NCI-H82 (cell line): Measurements from ENCODE around the gene TEX38.
"Not testable (repeated sequence)": the region's sequence is repeated elsewhere in the genome, so short reads cannot be mapped to it uniquely, and the experiment has no call there.

Experiments
- DNase-seq: peaks from one replicate; lab custom pipeline; 2025; lab: John Stamatoyannopoulos, UW

Gene TEX38

GRCh38 chr1:46655848-46656247 lies 15.8 kb upstream of the TEX38 start:
- DNase-seq, result no peak

DNA sequence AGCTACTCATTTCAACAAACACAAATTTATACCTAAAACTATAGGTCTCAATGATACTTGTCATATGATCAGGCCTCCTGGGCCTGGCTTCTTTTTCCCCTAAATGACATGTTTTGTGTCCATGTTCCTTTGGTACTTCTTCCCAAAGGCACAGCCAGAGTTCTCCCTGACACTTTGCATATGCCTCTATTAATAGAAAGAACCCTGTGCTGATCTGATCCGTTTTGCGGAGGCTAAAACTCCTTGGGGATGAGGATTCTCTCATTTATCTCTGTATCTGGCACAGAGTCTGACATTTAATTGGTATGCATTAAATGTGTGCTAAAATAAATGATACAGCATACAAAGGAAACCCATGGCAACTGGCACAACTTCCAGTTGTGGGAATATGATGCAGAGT lies 15.0 kb upstream of the TEX38 start:
- no peak for DNase-seq

GRCh38 chr1:46657775-46658174 lies 13.9 kb upstream of the TEX38 start:
- no peak for DNase-seq

GRCh38 chr1:46659307-46659870 lies 12.3 kb upstream of the TEX38 start:
- DNase-seq, result no peak

DNA sequence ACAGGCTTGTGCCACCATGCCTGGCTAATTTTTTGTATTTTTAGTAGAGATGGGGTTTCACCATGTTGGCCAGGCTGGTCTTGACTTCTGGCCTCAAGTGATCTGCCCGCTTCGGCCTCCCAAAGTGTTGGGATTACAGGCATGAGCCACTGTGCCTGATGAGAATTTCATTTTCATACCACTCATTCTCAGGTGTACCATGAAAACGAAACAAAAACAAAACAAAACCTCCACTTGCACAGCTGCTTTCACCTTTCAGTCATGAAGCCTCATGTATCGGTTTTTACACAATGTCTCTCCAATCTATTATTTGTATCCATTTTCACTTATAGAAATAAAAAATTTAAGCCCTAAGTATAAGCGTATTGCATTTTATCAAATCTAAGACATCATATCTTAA lies 11.5 kb upstream of the TEX38 start:
- not testable (repeated sequence) for DNase-seq

GRCh38 chr1:46662919-46663318 lies 8.7 kb upstream of the TEX38 start:
- DNase-seq, result not testable (repeated sequence)

GRCh38 chr1:46665983-46666382 lies 5.7 kb upstream of the TEX38 start:
- DNase-seq, result no peak

- peak; percentile 76 for DNase-seq
These were observed 3.6 kb upstream of the TEX38 start, which contains the start of gene ATPAF1 for GRCh38 chr1:46667782-46668760. TSS of gene ATPAF1 (minus strand) at chr1:46668364. CDS start at chr1:46668322, 42 bp downstream.

GRCh38 chr1:46670134-46670533 lies 1.5 kb upstream of the TEX38 start:
- DNase-seq, result no peak

DNA sequence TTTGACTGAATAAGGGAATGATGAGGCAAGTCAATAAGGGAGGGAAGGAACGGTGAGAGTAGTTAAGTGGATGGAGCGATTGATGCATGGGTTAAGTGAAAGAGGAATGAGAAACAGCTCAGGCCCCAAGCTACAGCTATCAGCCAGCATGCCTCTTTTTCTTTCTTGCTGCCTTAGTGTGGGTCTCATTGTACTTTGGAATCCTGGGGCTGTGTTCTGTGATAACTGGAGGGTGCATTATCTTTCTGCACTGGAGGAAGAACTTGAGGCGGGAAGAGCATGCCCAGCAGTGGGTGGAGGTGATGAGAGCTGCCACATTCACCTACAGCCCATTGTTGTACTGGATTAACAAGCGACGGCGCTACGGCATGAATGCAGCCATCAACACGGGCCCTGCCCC lies 1.0 kb downstream of the TEX38 start:
- no peak for DNase-seq

DNA sequence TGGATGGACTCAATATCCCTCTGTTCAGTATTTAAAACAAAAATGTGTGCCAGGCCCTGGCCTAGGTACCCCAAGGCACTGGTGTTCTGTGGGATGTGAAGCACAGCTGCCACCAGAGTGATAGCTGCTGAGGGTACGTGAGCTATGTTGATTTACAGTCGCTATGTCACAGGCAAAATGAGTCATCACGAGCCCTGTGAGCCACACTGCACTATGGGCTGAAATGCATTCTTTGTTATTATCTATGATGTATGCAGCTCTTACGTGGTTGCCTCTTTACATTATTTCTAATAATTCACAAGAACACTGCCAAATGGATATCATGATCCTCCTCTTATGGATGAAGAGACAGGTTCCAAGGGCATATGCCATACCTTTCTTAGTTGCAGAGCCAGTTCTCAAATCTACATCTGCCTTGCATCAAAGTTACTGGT lies 2.1 kb downstream of the TEX38 start:
- no peak for DNase-seq

DNA sequence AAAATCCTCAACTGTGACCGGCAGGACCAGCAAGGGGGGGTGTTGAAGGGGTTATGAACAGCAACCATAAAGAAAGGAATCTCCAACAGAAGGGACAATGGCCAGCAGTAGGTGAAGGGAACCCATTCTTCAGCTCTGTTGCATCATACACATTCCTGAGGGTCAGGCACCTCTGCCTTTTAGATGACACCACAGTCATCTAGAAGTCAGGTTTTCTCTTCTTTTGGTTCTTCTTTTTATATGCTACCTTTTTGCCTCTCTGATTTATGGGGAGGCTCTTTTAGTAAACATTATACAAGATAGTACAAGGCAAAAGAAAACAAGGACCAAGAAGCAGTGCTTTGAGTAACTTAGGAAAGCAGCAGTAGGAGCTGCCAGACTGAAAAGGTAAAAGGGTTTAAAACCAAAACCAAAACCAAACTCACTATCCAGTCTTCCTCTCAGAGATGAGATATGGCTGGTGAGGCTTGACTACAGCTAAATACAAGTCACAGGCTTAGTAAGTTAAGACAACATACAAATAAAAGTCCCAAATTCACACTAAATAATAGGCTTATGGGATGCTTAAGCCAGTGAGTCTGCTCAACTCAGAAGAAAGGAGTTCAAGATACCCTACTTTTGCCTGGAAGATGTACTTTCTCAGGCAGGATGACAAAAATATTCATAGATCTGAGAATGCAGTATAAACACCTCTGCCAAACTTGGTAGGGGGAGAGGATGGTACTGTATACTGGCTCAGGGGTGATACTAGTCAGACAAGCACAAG lies 4.1 kb downstream of the TEX38 start:
- DNase-seq, result no peak

DNA sequence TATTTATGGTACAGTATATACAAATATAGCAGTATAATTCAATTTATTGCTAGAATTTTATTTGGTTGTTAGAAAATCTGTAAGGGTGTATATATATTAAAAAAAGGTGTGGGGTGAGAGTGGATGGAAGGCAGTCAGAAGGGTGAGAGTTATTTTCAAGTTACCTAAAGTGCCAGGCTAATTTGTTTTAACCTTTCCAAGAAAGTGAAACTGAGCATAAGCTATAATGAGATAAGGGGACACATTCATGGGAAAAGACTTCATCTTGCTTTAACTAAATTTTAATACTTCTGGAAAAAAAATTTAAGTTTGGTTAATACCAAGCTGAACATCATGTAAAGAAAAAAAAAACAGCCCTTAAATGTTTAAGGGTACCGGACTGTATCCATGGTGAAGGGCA lies 4.9 kb downstream of the TEX38 start:
- no peak for DNase-seq

- DNase-seq, result no peak
These were observed 5.7 kb downstream of the TEX38 start for GRCh38 chr1:46677339-46677738.

GRCh38 chr1:46679789-46680573 lies 8.3 kb downstream of the TEX38 start:
- no peak for DNase-seq

GRCh38 chr1:46681333-46682034 lies 9.8 kb downstream of the TEX38 start:
- DNase-seq, result no peak

DNA sequence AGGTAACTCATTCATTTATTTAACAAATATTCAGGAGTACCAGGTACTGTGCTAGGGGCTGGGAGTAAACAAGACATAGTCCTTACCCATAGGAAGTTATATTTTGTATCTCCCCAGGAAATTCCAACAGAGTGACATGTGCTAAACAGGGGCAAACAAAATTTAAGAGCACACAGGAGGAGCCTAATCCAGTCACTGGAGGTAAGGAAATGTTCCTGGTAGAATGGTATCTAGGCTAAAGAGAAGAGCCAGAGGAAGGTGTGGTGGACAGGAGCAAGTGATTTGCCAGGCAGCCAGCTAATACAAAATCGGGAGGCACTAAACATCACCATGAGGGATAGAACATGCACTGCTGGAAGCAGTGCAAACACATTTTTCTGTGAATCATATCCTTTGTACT lies 10.4 kb downstream of the TEX38 start:
- no peak for DNase-seq

GRCh38 chr1:46684670-46685069 lies 13.0 kb downstream of the TEX38 start:
- no peak for DNase-seq

GRCh38 chr1:46686255-46686654 lies 14.6 kb downstream of the TEX38 start:
- DNase-seq, result no peak

GRCh38 chr1:46687093-46687659 lies 15.5 kb downstream of the TEX38 start:
- no peak for DNase-seq
